NT2/D1 (cell line): ENCODE data around the gene TXN.

Experiments used
- YY1 ChIP-seq: IDR thresholded peaks from 2 replicates; pipeline ENCODE4 v1.6.1; 2011; ENCODE audit not compliant: insufficient read length, insufficient read depth
- ZNF274 ChIP-seq: IDR thresholded peaks from 2 replicates; pipeline ENCODE4 v1.6.1; 2011; ENCODE audit warnings: mild to moderate bottlenecking, low read depth, low read length

- TF ChIP-seq ZNF274, result no peak
- TF ChIP-seq YY1, result no peak
Observed at GRCh38 chr9:110197330-110198187, 58.7 kb downstream of the TXN start.
